B cell (primary cell): Measurements from ENCODE around the gene TAMALIN. TPM values are rescaled to one million over a fixed set of nuclear protein-coding genes. Genes with fewer than 3 reads are reported as not detected.

ENCODE experiments used
- ATAC-seq: fragments of 200-7000 bp; cut with Tn5 transposase; one replicate; pipeline ENCODE4 v1.10.0; 2021; ENCODE audit warnings: low read depth, mild to moderate bottlenecking, moderate number of reproducible peaks, moderate library complexity
- CTCF ChIA-PET: fragments of 350-600 bp; sonication (Branson Sonifier 250); formaldehyde crosslinking; loops from one replicate; lab custom pipeline; 2021; ENCODE audit warnings: antibody characterized with exemption, inconsistent platforms; lab: Charles Lee
- POLR2A ChIA-PET: fragments of 350-600 bp; sonication (Branson Sonifier 250); formaldehyde crosslinking; loops from one replicate; lab custom pipeline; 2021; ENCODE audit warnings: antibody characterized with exemption; lab: Charles Lee
- DNase-seq: peaks from one replicate; pipeline ENCODE4 v3.0.0; 2013
- H2AFZ ChIP-seq: 2 replicates; pipeline ENCODE4 v1.6.1; 2012; ENCODE audit warnings: mild to moderate bottlenecking, low read depth, low read length; ENCODE audit not compliant: insufficient read depth, poor library complexity, severe bottlenecking
- H3K27ac ChIP-seq, 2 donors: 1 replicate in 1 of 2; 2 replicates in 1 of 2; pipeline ENCODE4 v1.5.1; 2012 to 2013; ENCODE audit warnings: low read length in 2 of 2, mild to moderate bottlenecking in 2 of 2, moderate library complexity in 1 of 2
- H3K27me3 ChIP-seq, 4 experiments: fragments of 200-600 bp in 1 of 4; sonication (generic) in 1 of 4; replicated peaks in 1 of 4; 1 replicate in 2 of 4; 2 replicates in 2 of 4; pipeline versions ENCODE4 v1.6.1 to v1.7.0; 2013 to 2016; ENCODE audit warnings: low read length in 3 of 4, mild to moderate bottlenecking in 2 of 4, mixed read lengths in 1 of 4, moderate library complexity in 1 of 4; ENCODE audit not compliant: insufficient read depth in 4 of 4, control insufficient read depth in 3 of 4; ENCODE audit errors: control extremely low read depth in 1 of 4
- H3K36me3 ChIP-seq, 2 experiments: replicated peaks in 1 of 2; 1 replicate in 1 of 2; 2 replicates in 1 of 2; pipeline versions ENCODE4 v1.6.1 to v1.7.1; 2013; ENCODE audit warnings: low read length in 1 of 2; ENCODE audit not compliant: insufficient read depth in 2 of 2, control insufficient read depth in 1 of 2; ENCODE audit errors: control extremely low read depth in 1 of 2, extremely low read depth in 1 of 2
- H3K4me1 ChIP-seq, 2 donors: fragments of 200-600 bp in 1 of 2; sonication (generic) in 1 of 2; 1 replicate in 1 of 2; 2 replicates in 1 of 2; pipeline versions ENCODE4 v1.5.1 to v1.6.1; 2013 to 2017; ENCODE audit warnings: low read length in 2 of 2; ENCODE audit not compliant: control insufficient read depth in 2 of 2, insufficient read depth in 2 of 2
- H3K4me2 ChIP-seq: replicated peaks from 2 replicates; pipeline ENCODE3; 2012; ENCODE audit warnings: mild to moderate bottlenecking, low read depth, low read length; ENCODE audit not compliant: poor library complexity, severe bottlenecking
- H3K4me3 ChIP-seq, 5 experiments: fragments of 200-600 bp in 1 of 5; sonication (generic) in 1 of 5; 1 replicate in 3 of 5; 2 replicates in 2 of 5; pipeline versions ENCODE4 v1.5.1 to v1.7.0; 2011 to 2016; ENCODE audit warnings: low read length in 4 of 5, mild to moderate bottlenecking in 4 of 5, low read depth in 2 of 5, control low read depth in 1 of 5, moderate library complexity in 1 of 5; ENCODE audit not compliant: insufficient read depth in 1 of 5; ENCODE audit errors: control extremely low read depth in 1 of 5, extremely low read depth in 1 of 5
- H3K79me2 ChIP-seq: fragments of 200-600 bp; sonication (generic); one replicate; pipeline ENCODE4 v1.6.0; 2016; ENCODE audit warnings: low read length; ENCODE audit not compliant: control insufficient read depth, insufficient read depth
- H3K9ac ChIP-seq: fragments of 200-600 bp; sonication (generic); 2 replicates; pipeline ENCODE4 v1.6.1; 2017; ENCODE audit warnings: mild to moderate bottlenecking, low read length, moderate library complexity
- H3K9me3 ChIP-seq, 3 donors: one replicate each; pipeline versions ENCODE4 v1.6.1 to v1.7.1; 2013; ENCODE audit warnings: low read length in 2 of 3; ENCODE audit not compliant: control insufficient read depth in 2 of 3, insufficient read depth in 1 of 3; ENCODE audit errors: control extremely low read depth in 1 of 3
- H4K20me1 ChIP-seq: 2 replicates; pipeline ENCODE4 v1.6.0; 2012; ENCODE audit warnings: mild to moderate bottlenecking, low read length; ENCODE audit not compliant: insufficient read depth, control insufficient read depth, poor library complexity, severe bottlenecking
- H3K27ac Mint-ChIP-seq: one replicate; pipeline ENCODE4 v1.8.0; 2021; ENCODE audit warnings: mixed read lengths
- H3K27me3 Mint-ChIP-seq: one replicate; pipeline ENCODE4 v1.8.0; 2021; ENCODE audit warnings: mixed read lengths
- H3K4me1 Mint-ChIP-seq: one replicate; pipeline ENCODE4 v1.8.0; 2021; ENCODE audit warnings: mixed read lengths
- H3K4me3 Mint-ChIP-seq: one replicate; pipeline ENCODE4 v1.8.0; 2021; ENCODE audit warnings: mixed read lengths
- H3K9me3 Mint-ChIP-seq: one replicate; pipeline ENCODE4 v1.8.0; 2022; ENCODE audit warnings: mixed read lengths; ENCODE audit not compliant: insufficient read depth
- CTCF ChIP-seq: fragments of 200-600 bp; IDR thresholded peaks from one replicate; pipeline ENCODE4 v1.8.0; 2022; ENCODE audit warnings: antibody characterized with exemption, mild to moderate bottlenecking
- EZH2 ChIP-seq: IDR thresholded peaks from 2 replicates; pipeline ENCODE4 v1.6.1; 2012; ENCODE audit warnings: borderline replicate concordance, low read depth, mild to moderate bottlenecking, moderate library complexity, low read length; ENCODE audit not compliant: insufficient read depth, poor library complexity, severe bottlenecking
- WGBS: methylation state at CpG from one replicate; pipeline ENCODE4 v1.1.5; 2013; ENCODE audit warnings: missing lambda C conversion rate; ENCODE audit not compliant: insufficient coverage; 5-methylcytosine and 5-hydroxymethylcytosine counted together
- intact Hi-C: fragments of 100-400 bp; cut with micrococcal nuclease; formaldehyde crosslinking; loops from one replicate; pipeline ENCODE4 v1.10.0; 2022
- polyA plus RNA-seq: library from polyadenylated mRNA; depleted of rRNA; stranded (reverse); fragments of >200 nt; gene quantifications from 2 replicates; pipeline ENCODE4 v1.2.3, GENCODE V29; 2012
- total RNA-seq, 2 donors: library from RNA; stranded (reverse); fragments of 120-200 nt in 1 of 2; gene quantifications; 1 replicate in 1 of 2; 2 replicates in 1 of 2; pipeline versions ENCODE4 v1.2.3 to v1.2.4, GENCODE V29; 2013 to 2022

The TAMALIN gene
- total and polyA plus RNA-seq, 2 donors (not counting 1 experiment from before 2014, with no cell fraction given) = 139 to 151 TPM

GRCh38 chr12:52015532-52016041 lies 8.8 kb downstream of the TAMALIN start:
- Histone ChIP-seq H4K20me1 (peaks cover 3% of the 10 kb centered on the region), H2AFZ (no peak overlapping the region), H3K4me3 (no peak overlapping the region), H3K4me1 (peaks cover 3 to 12% of the 10 kb centered on the region in 2 donors), H3K27me3 (no peaks in the 10 kb centered on the region), H3K9ac (no peak overlapping the region), H3K27ac (no peak overlapping the region), H3K4me2 (no peak overlapping the region), H3K36me3 (peaks cover 0 to 33% of the 10 kb centered on the region in 2 experiments), H3K79me2 (no peaks in the 10 kb centered on the region), H3K9me3 (no peaks in the 10 kb centered on the region)
- H3K27ac Mint-ChIP-seq = no peak overlapping the region
- ChIA-PET CTCF (interaction anchor here (1.4 to 17.2 kb wide), 4 partner anchors 8 to 27 kb away, joined by 3 to 707 read pairs (median 298); partner anchors contain the start of gene TAMALIN), POLR2A (interaction anchor here (1.6 kb wide), 1 partner anchor 9 kb away, joined by 9 read pairs; the partner anchor contains the start of gene TAMALIN)
- TF ChIP-seq EZH2 (no peak), CTCF (no peak)
- WGBS = 50% methylated on average over 7 of the region's 10 CpGs
- H3K4me3 Mint-ChIP-seq = no peak overlapping the region
- no peaks in the 10 kb centered on the region for H3K9me3 Mint-ChIP-seq
- H3K27me3 Mint-ChIP-seq = no peaks in the 10 kb centered on the region
- intact Hi-C loops = no loop called here
- DNase-seq (peak; percentile 66), ATAC-seq (no peak)
- peaks cover 26% of the 10 kb centered on the region for H3K4me1 Mint-ChIP-seq

GRCh38 chr12:52018433-52019112 lies 11.8 kb downstream of the TAMALIN start:
- intact Hi-C loops = no loop called here
- no peaks in the 10 kb centered on the region for H4K20me1 ChIP-seq
- Mint-ChIP-seq H3K27me3 (no peaks in the 10 kb centered on the region), H3K9me3 (no peaks in the 10 kb centered on the region), H3K27ac (peak overlapping the region; percentile 29), H3K4me3 (no peak overlapping the region), H3K4me1 (peaks cover 38% of the 10 kb centered on the region)
- ChIA-PET POLR2A (interaction anchor here (0.7 to 2.6 kb wide), 3 partner anchors 11 to 1569 kb away, joined by 4 to 13 read pairs (median 5); partner anchors contain the start of genes NR4A1 and TAMALIN), CTCF (interaction anchor here (0.6 to 32.6 kb wide), 7 partner anchors 9 to 1427 kb away, joined by 3 to 1315 read pairs (median 407); partner anchors contain the start of genes ATG101, SMIM41 and TAMALIN)
- H2AFZ ChIP-seq = no peak overlapping the region
- WGBS = 92% methylated on average over 2 of the region's 4 CpGs
- H3K9me3 ChIP-seq = no peaks in the 10 kb centered on the region
- no peak overlapping the region for H3K27ac ChIP-seq
- H3K9ac ChIP-seq = no peak overlapping the region
- peaks cover 0 to 15% of the 10 kb centered on the region in 2 experiments for H3K36me3 ChIP-seq
- DNase-seq (peak; percentile 61), ATAC-seq (no peak)
- no peaks in the 10 kb centered on the region for H3K27me3 ChIP-seq
- no peaks in the 10 kb centered on the region for H3K79me2 ChIP-seq
- no peak for TF ChIP-seq CTCF
- TF ChIP-seq EZH2 = no peak
- peaks cover 14 to 27% of the 10 kb centered on the region in 2 donors for H3K4me1 ChIP-seq
- no peak overlapping the region for H3K4me2 ChIP-seq
- no peak overlapping the region for H3K4me3 ChIP-seq
